ENCODE measurements around the gene SEC14L5. TPM values are rescaled to one million over a fixed set of nuclear protein-coding genes. Genes with fewer than 3 reads are reported as not detected.
"Not testable (repeated sequence)": the region's sequence is repeated elsewhere in the genome, so short reads cannot be mapped to it uniquely, and the experiment has no call there.

The SEC14L5 gene
- total RNA-seq, 2 experiments from 2014 or later: 0.07 TPM; not detected in 1

- DNase-seq: no peak
- ChIA-PET CTCF (no interaction called here), POLR2A (no interaction called here)
- H3K27ac Mint-ChIP-seq: no peak overlapping the region
- no peaks in the 10 kb centered on the region for H3K4me1 Mint-ChIP-seq (ENCODE audit: low read depth)
- no peaks in the 10 kb centered on the region for H3K27me3 Mint-ChIP-seq
- no peak for ATAC-seq
- H3K36me3 Mint-ChIP-seq (ENCODE audit: low read depth): no peaks in the 10 kb centered on the region
- intact Hi-C loops (cut with micrococcal nuclease): no loop called here
- TF ChIP-seq CTCF (IDR thresholded peaks at IDR 0.05): no peak
- H3K9me3 Mint-ChIP-seq: no peaks in the 10 kb centered on the region
- no peak overlapping the region for H3K4me3 Mint-ChIP-seq
Measured at GRCh38 chr16:4966736-4967453, 8.8 kb downstream of the SEC14L5 start.

GRCh38 chr16:4968278-4968677, 10.1 kb downstream of the SEC14L5 start:
- H3K36me3 Mint-ChIP-seq (ENCODE audit: low read depth); H3K27ac Mint-ChIP-seq; H3K4me1 Mint-ChIP-seq (ENCODE audit: low read depth); DNase-seq; CTCF ChIA-PET; ATAC-seq; intact Hi-C loops (cut with micrococcal nuclease); POLR2A ChIA-PET; H3K27me3 Mint-ChIP-seq; H3K4me3 Mint-ChIP-seq; H3K9me3 Mint-ChIP-seq: not testable (repeated sequence)

- no peaks in the 10 kb centered on the region for H3K9me3 Mint-ChIP-seq
- ChIA-PET POLR2A (interaction anchor here (1.5 kb wide), 1 partner anchor 10 kb away, joined by 3 read pairs; no protein-coding TSS in a partner anchor), CTCF (no interaction called here)
- no peaks in the 10 kb centered on the region for H3K36me3 Mint-ChIP-seq (ENCODE audit: low read depth)
- ATAC-seq (no peak), DNase-seq (no peak)
- no peak overlapping the region for H3K27ac Mint-ChIP-seq
- intact Hi-C loops (cut with micrococcal nuclease): no loop called here
- no peak for TF ChIP-seq CTCF (IDR thresholded peaks at IDR 0.05)
- H3K4me1 Mint-ChIP-seq (ENCODE audit: low read depth): peaks cover 6% of the 10 kb centered on the region
- H3K4me3 Mint-ChIP-seq: no peak overlapping the region
- peaks cover 6% of the 10 kb centered on the region for H3K27me3 Mint-ChIP-seq
Measured at GRCh38 chr16:4968879-4969483, 10.9 kb downstream of the SEC14L5 start.

GRCh38 chr16:4970010-4970409, 11.9 kb downstream of the SEC14L5 start:
- CTCF ChIA-PET: no interaction called here

GRCh38 chr16:4972938-4973587, 14.9 kb downstream of the SEC14L5 start:
- POLR2A ChIA-PET: no interaction called here
- ATAC-seq (peak; percentile 37), DNase-seq (no peak)
- CTCF ChIA-PET: no interaction called here
- no peak for TF ChIP-seq CTCF (IDR thresholded peaks at IDR 0.05)
- Mint-ChIP-seq H3K27ac (no peak overlapping the region), H3K4me1 (ENCODE audit: low read depth) (peaks cover 6% of the 10 kb centered on the region), H3K9me3 (no peaks in the 10 kb centered on the region), H3K27me3 (peaks cover 6% of the 10 kb centered on the region), H3K4me3 (no peak overlapping the region), H3K36me3 (ENCODE audit: low read depth) (no peaks in the 10 kb centered on the region)
- intact Hi-C loops (cut with micrococcal nuclease): no loop called here

More at GRCh38 chr16:4970010-4970409, 11.9 kb downstream of the SEC14L5 start:
- peaks cover 6% of the 10 kb centered on the region for H3K27me3 Mint-ChIP-seq
- no peaks in the 10 kb centered on the region for H3K9me3 Mint-ChIP-seq
- ATAC-seq: no peak
- POLR2A ChIA-PET: interaction anchor here (1.5 kb wide), 1 partner anchor 11 kb away, joined by 3 read pairs; no protein-coding TSS in a partner anchor
- H3K36me3 Mint-ChIP-seq (ENCODE audit: low read depth): no peaks in the 10 kb centered on the region
- TF ChIP-seq CTCF (IDR thresholded peaks at IDR 0.05): no peak
- peaks cover 6% of the 10 kb centered on the region for H3K4me1 Mint-ChIP-seq (ENCODE audit: low read depth)
- DNase-seq: no peak
- intact Hi-C loops (cut with micrococcal nuclease): no loop called here
- H3K4me3 Mint-ChIP-seq: no peak overlapping the region
- H3K27ac Mint-ChIP-seq: no peak overlapping the region

All from activated CD8-positive, alpha-beta T cell treated with anti-CD3 and anti-CD28 coated beads for 36 hours (primary cell).